Kidney (tissue), 14 donors: Measurements from ENCODE around the gene ATP5MC2. TPM values are rescaled to one million over a fixed set of nuclear protein-coding genes. Genes with fewer than 3 reads are reported as not detected.

Experiments
- DNase-seq, 5 donors: peaks; one replicate each; pipeline ENCODE4 v3.0.0-alpha.2; 2013 to 2020
- FAIRE-seq: peaks from 2 replicates; lab custom pipeline; 2012; peaks lifted over from hg19 to GRCh38; lab: Jason Lieb, UNC
- H3K27ac ChIP-seq, 2 donors: one replicate each; pipeline ENCODE4 v1.7.0; 2013; ENCODE audit warnings: low read depth in 2 of 2, low read length in 2 of 2, inconsistent platforms in 1 of 2
- H3K27me3 ChIP-seq: one replicate; pipeline ENCODE4 v1.7.1; 2013; ENCODE audit warnings: low read length, inconsistent platforms; ENCODE audit not compliant: control insufficient read depth, insufficient read depth
- H3K36me3 ChIP-seq, 3 donors: one replicate each; pipeline versions ENCODE4 v1.7.0 to v1.7.1; 2013; ENCODE audit warnings: low read length in 3 of 3, control low read depth in 1 of 3, inconsistent platforms in 1 of 3; ENCODE audit not compliant: insufficient read depth in 3 of 3, control insufficient read depth in 2 of 3
- H3K4me1 ChIP-seq, 3 donors: one replicate each; pipeline versions ENCODE4 v1.7.0 to v1.7.1; 2013; ENCODE audit warnings: low read length in 3 of 3, inconsistent platforms in 1 of 3, low read depth in 1 of 3; ENCODE audit not compliant: control insufficient read depth in 2 of 3, insufficient read depth in 2 of 3
- H3K4me3 ChIP-seq, 3 donors: one replicate each; pipeline versions ENCODE4 v1.7.0 to v1.8.1; 2013; ENCODE audit warnings: low read length in 3 of 3, control low read depth in 1 of 3, inconsistent platforms in 1 of 3
- H3K9ac ChIP-seq, 3 donors: one replicate each; pipeline versions ENCODE4 v1.7.0 to v1.7.1; 2013; ENCODE audit warnings: low read length in 3 of 3, control low read depth in 1 of 3, inconsistent platforms in 1 of 3
- H3K9me3 ChIP-seq, 3 donors: one replicate each; pipeline versions ENCODE4 v1.7.0 to v1.7.1; 2013; ENCODE audit warnings: low read length in 3 of 3, control low read depth in 1 of 3, inconsistent platforms in 1 of 3; ENCODE audit not compliant: control insufficient read depth in 2 of 3, insufficient read depth in 1 of 3
- intact Hi-C: fragments of 100-400 bp; cut with DNase I; formaldehyde crosslinking; loops from one replicate; pipeline ENCODE4 v1.11.1; 2022
- polyA plus RNA-seq: library from polyadenylated mRNA; stranded (reverse); fragments of 350-450 nt; fragmentation: Illumina TruSeq; extraction: RNeasy Lipid Tissue Mini Kit (QIAGEN cat#74804); gene quantifications from one replicate; pipeline ENCODE4 v1.2.3, GENCODE V29; 2014; ENCODE audit warnings: low read depth, low replicate concordance; ENCODE audit not compliant: insufficient read depth
- total RNA-seq: library from RNA; stranded (reverse); fragmentation: NEBNext Ultra II Directional; extraction: Animal tissue kit (Norgen Biotek cat#: 25700); gene quantifications from one replicate; pipeline ENCODE4 v1.2.1, GENCODE V29; 2021
- TF ChIP-seq, protein P1 (sequence below): IDR thresholded peaks from 3 replicates; pipeline ENCODE4 v1.5.1; 2012; ENCODE audit warnings: mild to moderate bottlenecking, moderate library complexity, borderline replicate concordance; ENCODE audit not compliant: insufficient read depth; ENCODE audit errors: extremely low read depth
- donor health status: control.
- donor health status: control.
- donor health status: control.
- donor health status: control.
- donor health status: control.
- donor health status: DM: yes; HTN: yes; CAD: no.
- donor health status: Normal renal cell carcinoma (clear cell type).

The ATP5MC2 gene
- total and polyA plus RNA-seq, 2 donors from 2014 or later: 271 to 939 TPM

DNA sequence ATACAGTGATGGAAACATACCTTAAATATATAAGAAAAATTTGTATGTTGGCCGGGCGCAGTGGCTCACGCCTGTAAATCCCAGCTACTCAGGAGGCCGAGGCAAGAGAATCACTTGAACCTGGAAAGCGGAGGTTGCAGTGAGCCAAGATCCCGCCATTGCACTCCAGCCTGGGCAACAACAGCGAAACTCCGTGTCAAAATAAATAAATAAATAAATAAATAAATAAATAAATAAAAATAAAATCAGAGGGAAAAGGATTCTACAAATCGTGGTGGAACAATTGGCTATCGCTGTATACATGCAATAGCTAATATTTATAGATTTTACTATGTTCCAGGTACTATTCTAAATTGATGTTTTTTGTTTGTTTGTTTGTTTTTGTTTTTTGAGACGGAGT lies 48.0 kb downstream of the ATP5MC2 start:
- Histone ChIP-seq H3K27ac (no peak overlapping the region), H3K9ac (no peak overlapping the region), H3K4me1 (peaks cover 5 to 16% (median 14%) of the 10 kb centered on the region in 3 donors), H3K36me3 (no peaks in the 10 kb centered on the region), H3K9me3 (no peaks in the 10 kb centered on the region), H3K27me3 (no peaks in the 10 kb centered on the region), H3K4me3 (no peak overlapping the region)
- intact Hi-C loops: no loop called here
- DNase-seq: no peak
- TF ChIP-seq, protein P1, sequence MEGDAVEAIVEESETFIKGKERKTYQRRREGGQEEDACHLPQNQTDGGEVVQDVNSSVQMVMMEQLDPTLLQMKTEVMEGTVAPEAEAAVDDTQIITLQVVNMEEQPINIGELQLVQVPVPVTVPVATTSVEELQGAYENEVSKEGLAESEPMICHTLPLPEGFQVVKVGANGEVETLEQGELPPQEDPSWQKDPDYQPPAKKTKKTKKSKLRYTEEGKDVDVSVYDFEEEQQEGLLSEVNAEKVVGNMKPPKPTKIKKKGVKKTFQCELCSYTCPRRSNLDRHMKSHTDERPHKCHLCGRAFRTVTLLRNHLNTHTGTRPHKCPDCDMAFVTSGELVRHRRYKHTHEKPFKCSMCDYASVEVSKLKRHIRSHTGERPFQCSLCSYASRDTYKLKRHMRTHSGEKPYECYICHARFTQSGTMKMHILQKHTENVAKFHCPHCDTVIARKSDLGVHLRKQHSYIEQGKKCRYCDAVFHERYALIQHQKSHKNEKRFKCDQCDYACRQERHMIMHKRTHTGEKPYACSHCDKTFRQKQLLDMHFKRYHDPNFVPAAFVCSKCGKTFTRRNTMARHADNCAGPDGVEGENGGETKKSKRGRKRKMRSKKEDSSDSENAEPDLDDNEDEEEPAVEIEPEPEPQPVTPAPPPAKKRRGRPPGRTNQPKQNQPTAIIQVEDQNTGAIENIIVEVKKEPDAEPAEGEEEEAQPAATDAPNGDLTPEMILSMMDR: no peak
- FAIRE-seq: no peak

- Histone ChIP-seq H3K9ac (peak overlapping the region in 2 of 3 donors; percentile 0 to 70), H3K4me1 (peaks cover 5 to 21% (median 17%) of the 10 kb centered on the region in 3 donors), H3K4me3 (peak overlapping the region; percentile 68 to 85 (median 84)), H3K9me3 (no peaks in the 10 kb centered on the region), H3K27ac (no peak overlapping the region), H3K36me3 (no peaks in the 10 kb centered on the region), H3K27me3 (no peaks in the 10 kb centered on the region)
- TF ChIP-seq, protein P1: no peak
- FAIRE-seq: no peak
- intact Hi-C loops: no loop called here
- DNase-seq: peak in 1 of 5 donors; percentile 7
These were observed 49.1 kb downstream of the ATP5MC2 start for GRCh38 chr12:53626702-53627169.

DNA sequence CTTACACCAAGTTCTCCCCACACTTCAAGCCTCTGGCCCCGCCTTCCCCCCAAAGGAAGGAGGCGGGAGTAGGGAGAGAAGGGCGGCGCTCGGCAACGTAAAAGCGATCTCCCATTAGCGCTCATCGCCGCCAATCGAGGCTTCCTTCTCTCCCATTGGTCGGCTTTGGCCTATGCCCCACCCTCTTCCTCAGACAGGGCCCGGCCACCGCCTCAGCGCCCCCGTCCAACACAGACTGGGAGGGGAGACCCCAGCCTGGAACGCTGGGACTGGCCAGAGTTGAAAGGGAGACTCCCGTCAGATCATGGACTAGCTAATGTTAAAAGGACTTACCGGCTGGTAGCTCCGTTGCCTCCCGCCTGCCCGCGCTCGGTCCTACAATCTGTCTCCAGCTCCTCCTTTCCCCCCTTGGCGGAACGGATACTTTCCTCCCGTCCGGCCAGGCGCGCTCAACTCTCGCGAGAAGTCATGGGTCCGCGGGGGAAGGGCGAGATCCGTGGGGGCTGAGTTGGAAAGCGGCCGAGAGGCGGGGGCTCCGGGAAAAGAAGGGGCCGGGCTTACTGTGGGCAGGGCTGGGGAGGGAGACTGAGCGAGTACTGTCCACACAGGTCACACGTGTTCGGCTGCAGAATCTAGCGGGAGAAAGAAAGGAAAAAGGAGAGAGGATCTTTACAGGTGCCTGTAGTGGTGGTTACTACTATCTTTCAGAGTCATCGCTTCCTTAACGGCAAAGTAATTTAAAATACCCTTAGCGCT lies 49.8 kb downstream of the ATP5MC2 start, which contains the start of gene ATF7:
ATF7 (minus strand) TSS at position 437 of the 756 bp plus-strand sequence. CDS start 25,382 bp downstream, outside the sequence.
- Histone ChIP-seq H3K9me3 (no peaks in the 10 kb centered on the region), H3K27ac (peak within 1 kb of the TSS; percentile 95 to 98), H3K27me3 (no peaks in the 10 kb centered on the region), H3K4me1 (peaks cover 5 to 21% (median 17%) of the 10 kb centered on the region in 3 donors), H3K4me3 (peak within 1 kb of the TSS; percentile 84 to 88 (median 85)), H3K9ac (peak within 1 kb of the TSS; percentile 78 to 94 (median 93)), H3K36me3 (no peaks in the 10 kb centered on the region)
- DNase-seq (peak; percentile 99), FAIRE-seq (peak; percentile 74)
- TF ChIP-seq, protein P1: no peak
- intact Hi-C loops: no loop called here
